DND-41 (cell line): Measurements from ENCODE around the gene SMPX.

Experiments
- ATAC-seq: fragments of 200-7000 bp; cut with Tn5 transposase; 3 replicates; pipeline ENCODE4 v1.9.1; 2021; ENCODE audit warnings: low read depth; ENCODE audit not compliant: insufficient read depth
- DNase-seq: peaks from one replicate; pipeline ENCODE4 v3.0.0-alpha.2; 2020
- H2AFZ ChIP-seq: 2 replicates; pipeline ENCODE4 v1.6.0; 2012; ENCODE audit warnings: low read depth, low read length
- H3K27ac ChIP-seq: 2 replicates; pipeline ENCODE4 v1.5.1; 2012; ENCODE audit warnings: low read length, inconsistent platforms
- H3K27me3 ChIP-seq: fragments of 200-600 bp; sonication (generic); 2 replicates; pipeline ENCODE4 v1.6.0; 2012; ENCODE audit warnings: low read length, mild to moderate bottlenecking, inconsistent platforms; ENCODE audit not compliant: insufficient read depth, poor library complexity
- H3K36me3 ChIP-seq: 2 replicates; pipeline ENCODE4 v1.5.1; 2012; ENCODE audit warnings: low read length, inconsistent platforms; ENCODE audit not compliant: insufficient read depth
- H3K4me1 ChIP-seq: 2 replicates; pipeline ENCODE4 v1.5.1; 2012; ENCODE audit warnings: mild to moderate bottlenecking, low read length; ENCODE audit not compliant: insufficient read depth
- H3K4me2 ChIP-seq: 2 replicates; pipeline ENCODE4 v1.6.0; 2012; ENCODE audit warnings: mild to moderate bottlenecking, moderate library complexity, low read length, inconsistent platforms; ENCODE audit not compliant: insufficient read depth
- H3K4me3 ChIP-seq, 2 experiments: fragments of 200-600 bp in 1 of 2; shearing (Covaris generic) in 1 of 2; 2 replicates each; pipeline ENCODE4 v1.5.1; 2012 to 2016; ENCODE audit warnings: inconsistent platforms in 2 of 2, low read length in 2 of 2, mild to moderate bottlenecking in 2 of 2, low read depth in 1 of 2, moderate library complexity in 1 of 2
- H3K79me2 ChIP-seq: 2 replicates; pipeline ENCODE4 v1.6.0; 2012; ENCODE audit warnings: low read length, inconsistent platforms; ENCODE audit not compliant: insufficient read depth
- H3K9ac ChIP-seq: 2 replicates; pipeline ENCODE4 v1.6.0; 2012; ENCODE audit warnings: low read depth, mild to moderate bottlenecking, inconsistent platforms, low read length, moderate library complexity
- H3K9me3 ChIP-seq: 2 replicates; pipeline ENCODE4 v1.5.1; 2012; ENCODE audit warnings: low read length, moderate library complexity, mild to moderate bottlenecking, inconsistent platforms; ENCODE audit not compliant: insufficient read depth, severe bottlenecking
- H4K20me1 ChIP-seq: 2 replicates; pipeline ENCODE4 v1.6.0; 2012; ENCODE audit warnings: low read length; ENCODE audit not compliant: insufficient read depth
- EZH2 ChIP-seq: IDR thresholded peaks from 3 replicates; pipeline ENCODE4 v1.6.1; 2012; ENCODE audit warnings: borderline replicate concordance, low read depth, mild to moderate bottlenecking, moderate library complexity, low read length, inconsistent platforms; ENCODE audit not compliant: severe bottlenecking
- TF ChIP-seq, protein P1 (sequence below): IDR thresholded peaks from 2 replicates; pipeline ENCODE4 v1.5.1; 2012; ENCODE audit warnings: borderline replicate concordance, low read length, moderate library complexity, mild to moderate bottlenecking; ENCODE audit not compliant: poor library complexity, severe bottlenecking; ENCODE audit errors: extremely low read depth

Gene SMPX

DNA sequence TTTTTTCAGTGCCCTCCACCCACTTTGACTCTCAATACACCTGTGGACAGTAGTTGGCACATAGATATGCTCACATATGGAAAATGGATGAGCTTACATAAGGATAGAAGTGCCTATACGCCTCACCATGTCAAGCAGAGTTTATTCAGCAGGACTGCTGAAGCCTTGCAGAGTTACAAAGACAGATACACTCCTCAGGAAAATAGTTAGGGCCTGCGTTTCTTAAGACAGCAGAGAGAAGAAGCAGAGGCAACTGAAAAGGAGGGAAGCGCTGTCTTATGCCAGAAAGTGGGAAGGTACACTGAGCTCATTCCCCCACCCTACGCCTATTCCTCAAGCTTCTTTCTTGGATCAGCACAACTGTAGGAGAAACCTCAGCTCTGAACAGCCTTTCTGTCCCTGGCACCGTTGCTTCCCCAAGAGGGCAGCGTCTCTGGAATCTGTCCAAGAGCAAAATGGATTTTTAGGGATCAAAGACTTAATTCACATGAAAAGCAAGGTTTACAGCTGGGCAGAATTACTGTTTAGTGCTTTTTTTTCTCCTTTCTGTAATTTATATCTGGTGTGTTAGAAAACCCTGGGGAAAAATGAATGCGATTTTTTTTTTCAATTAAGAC lies 44.2 kb upstream of the SMPX start:
- no peaks in the 10 kb centered on the region for H3K9me3 ChIP-seq

DNA sequence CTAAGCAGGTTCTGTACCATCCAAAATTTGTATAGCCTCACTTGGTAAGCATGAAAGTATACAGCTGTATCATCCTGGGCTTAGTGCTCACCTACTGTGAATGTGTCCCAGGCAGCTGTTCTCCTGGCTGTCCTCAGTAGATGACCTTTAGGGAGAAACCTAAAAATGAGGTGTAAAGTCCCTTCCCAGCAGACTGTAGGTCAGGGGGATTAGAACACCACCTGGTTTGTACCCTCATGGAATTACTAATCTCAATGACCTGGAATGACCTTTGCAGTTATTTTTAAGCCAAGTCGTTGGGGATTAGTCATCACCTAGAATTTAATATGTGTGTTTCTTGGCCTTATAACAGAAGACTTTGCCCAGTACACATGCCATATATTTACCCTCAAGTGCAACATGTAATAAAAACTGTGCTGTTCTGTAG lies 42.4 kb upstream of the SMPX start:
- H3K27ac ChIP-seq: no peak overlapping the region
- H3K4me3 ChIP-seq: no peak overlapping the region
- H2AFZ ChIP-seq: no peak overlapping the region
- no peaks in the 10 kb centered on the region for H3K9me3 ChIP-seq
- H3K27me3 ChIP-seq: no peaks in the 10 kb centered on the region
- no peak for TF ChIP-seq EZH2
- TF ChIP-seq, protein P1, sequence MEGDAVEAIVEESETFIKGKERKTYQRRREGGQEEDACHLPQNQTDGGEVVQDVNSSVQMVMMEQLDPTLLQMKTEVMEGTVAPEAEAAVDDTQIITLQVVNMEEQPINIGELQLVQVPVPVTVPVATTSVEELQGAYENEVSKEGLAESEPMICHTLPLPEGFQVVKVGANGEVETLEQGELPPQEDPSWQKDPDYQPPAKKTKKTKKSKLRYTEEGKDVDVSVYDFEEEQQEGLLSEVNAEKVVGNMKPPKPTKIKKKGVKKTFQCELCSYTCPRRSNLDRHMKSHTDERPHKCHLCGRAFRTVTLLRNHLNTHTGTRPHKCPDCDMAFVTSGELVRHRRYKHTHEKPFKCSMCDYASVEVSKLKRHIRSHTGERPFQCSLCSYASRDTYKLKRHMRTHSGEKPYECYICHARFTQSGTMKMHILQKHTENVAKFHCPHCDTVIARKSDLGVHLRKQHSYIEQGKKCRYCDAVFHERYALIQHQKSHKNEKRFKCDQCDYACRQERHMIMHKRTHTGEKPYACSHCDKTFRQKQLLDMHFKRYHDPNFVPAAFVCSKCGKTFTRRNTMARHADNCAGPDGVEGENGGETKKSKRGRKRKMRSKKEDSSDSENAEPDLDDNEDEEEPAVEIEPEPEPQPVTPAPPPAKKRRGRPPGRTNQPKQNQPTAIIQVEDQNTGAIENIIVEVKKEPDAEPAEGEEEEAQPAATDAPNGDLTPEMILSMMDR: no peak
- H3K9ac ChIP-seq: no peak overlapping the region
- H4K20me1 ChIP-seq: no peaks in the 10 kb centered on the region
- no peaks in the 10 kb centered on the region for H3K36me3 ChIP-seq
- no peaks in the 10 kb centered on the region for H3K79me2 ChIP-seq
- H3K4me2 ChIP-seq: no peak overlapping the region
- no peaks in the 10 kb centered on the region for H3K4me1 ChIP-seq
- no peak for DNase-seq
- ATAC-seq: no peak

More for the DNA sequence above, 44.2 kb upstream of the SMPX start:
- TF ChIP-seq, protein P1: no peak
- TF ChIP-seq EZH2: no peak
- no peaks in the 10 kb centered on the region for H3K4me1 ChIP-seq
- H3K27me3 ChIP-seq: no peaks in the 10 kb centered on the region
- H3K27ac ChIP-seq: no peak overlapping the region
- no peak overlapping the region for H3K4me2 ChIP-seq
- no peaks in the 10 kb centered on the region for H3K79me2 ChIP-seq
- no peak overlapping the region for H2AFZ ChIP-seq
- DNase-seq: no peak
- no peaks in the 10 kb centered on the region for H3K36me3 ChIP-seq
- H3K9ac ChIP-seq: no peak overlapping the region
- no peak for ATAC-seq
- no peaks in the 10 kb centered on the region for H4K20me1 ChIP-seq
- no peak overlapping the region for H3K4me3 ChIP-seq

DNA sequence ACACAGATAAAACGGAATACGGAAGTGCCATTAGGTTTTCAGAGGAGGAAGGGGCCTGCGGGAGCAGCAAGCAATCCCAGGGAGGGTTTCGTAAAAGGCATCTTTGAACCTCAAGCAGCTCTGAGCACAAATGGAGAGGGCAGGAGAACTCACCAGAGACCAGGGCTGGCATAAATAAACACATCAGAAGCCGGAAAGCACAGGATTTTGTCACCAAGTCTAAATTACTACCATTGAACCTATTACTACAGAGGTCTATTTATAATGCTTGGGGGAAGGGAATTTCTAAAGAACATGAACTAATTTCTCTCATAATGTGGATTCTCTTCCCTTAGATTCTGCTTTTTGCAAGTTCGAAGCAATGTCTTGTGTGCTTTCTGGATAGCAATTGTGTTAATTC lies 41.9 kb upstream of the SMPX start:
- Histone ChIP-seq H3K4me2 (no peak overlapping the region), H3K9me3 (no peaks in the 10 kb centered on the region), H3K27me3 (no peaks in the 10 kb centered on the region), H2AFZ (no peak overlapping the region), H3K4me1 (no peaks in the 10 kb centered on the region), H3K36me3 (no peaks in the 10 kb centered on the region), H3K79me2 (no peaks in the 10 kb centered on the region), H4K20me1 (no peaks in the 10 kb centered on the region), H3K4me3 (no peak overlapping the region), H3K27ac (no peak overlapping the region), H3K9ac (no peak overlapping the region)
- DNase-seq: no peak
- TF ChIP-seq, protein P1: no peak
- no peak for TF ChIP-seq EZH2
- ATAC-seq: no peak
